Iris pigment epithelial cell (primary cell): ENCODE data around the gene MRPS10.
"Not testable (repeated sequence)": the region's sequence is repeated elsewhere in the genome, so short reads cannot be mapped to it uniquely, and the experiment has no call there.

Experiments
- DNase-seq: peaks from one replicate; pipeline ENCODE4 v3.0.0-alpha.2; 2011; ENCODE audit warnings: low read depth

MRPS10 gene

DNA sequence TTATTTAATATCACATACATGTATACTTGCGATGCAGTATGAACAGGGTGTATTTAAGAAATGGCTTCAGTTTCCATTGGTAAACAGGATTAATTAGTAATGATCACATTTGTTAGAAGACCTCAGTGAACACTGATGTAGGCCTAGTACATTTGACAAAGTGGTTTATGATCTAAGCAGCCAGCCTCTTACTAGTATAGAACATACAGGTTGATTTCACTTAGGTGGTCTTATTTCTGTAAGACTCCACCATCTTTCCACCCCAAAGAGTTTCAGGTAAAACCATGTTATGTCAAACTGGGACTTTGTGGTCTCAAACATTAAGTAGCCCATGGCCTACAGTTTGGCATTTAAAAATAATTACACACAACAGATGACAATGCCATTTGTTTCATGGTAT lies 20.2 kb upstream of the MRPS10 start:
- no peak for DNase-seq

DNA sequence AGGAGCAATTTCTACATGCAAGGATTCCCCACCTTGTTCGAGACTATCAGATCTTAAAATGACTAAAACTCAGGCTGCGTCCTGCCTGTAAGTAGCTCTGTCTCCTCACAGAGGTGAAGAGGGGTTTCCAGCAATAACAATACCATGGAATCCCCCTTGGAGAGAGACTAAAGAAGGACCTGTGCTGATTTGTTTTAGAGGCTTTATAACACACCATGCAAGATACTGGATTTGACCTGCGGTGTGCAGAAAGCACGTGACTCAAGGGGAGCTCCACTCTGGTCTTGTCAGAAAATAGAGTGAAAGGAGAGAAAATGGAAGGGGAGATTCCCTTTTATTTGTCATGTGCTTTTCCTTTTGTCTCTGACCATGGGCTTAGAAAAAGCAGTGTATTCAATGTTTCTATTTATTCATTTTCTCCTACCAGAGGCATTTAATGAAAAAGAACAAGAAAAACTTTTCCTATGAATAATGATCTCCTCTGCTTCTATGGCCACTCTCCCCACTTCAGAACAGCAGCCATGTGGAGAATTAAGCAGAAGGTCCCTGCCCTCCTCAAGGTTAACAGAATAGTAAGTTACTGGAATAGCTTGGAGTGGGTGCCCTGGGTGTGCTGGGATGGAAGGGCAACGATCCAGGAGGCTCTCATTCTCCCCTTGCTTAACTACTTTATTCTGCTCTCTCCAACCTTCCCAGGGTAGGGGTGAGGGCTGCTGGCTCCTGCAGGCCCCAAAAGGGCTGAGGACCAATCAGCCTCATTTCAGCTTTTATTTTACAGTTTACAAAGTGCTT lies 19.2 kb upstream of the MRPS10 start:
- DNase-seq: no peak

DNA sequence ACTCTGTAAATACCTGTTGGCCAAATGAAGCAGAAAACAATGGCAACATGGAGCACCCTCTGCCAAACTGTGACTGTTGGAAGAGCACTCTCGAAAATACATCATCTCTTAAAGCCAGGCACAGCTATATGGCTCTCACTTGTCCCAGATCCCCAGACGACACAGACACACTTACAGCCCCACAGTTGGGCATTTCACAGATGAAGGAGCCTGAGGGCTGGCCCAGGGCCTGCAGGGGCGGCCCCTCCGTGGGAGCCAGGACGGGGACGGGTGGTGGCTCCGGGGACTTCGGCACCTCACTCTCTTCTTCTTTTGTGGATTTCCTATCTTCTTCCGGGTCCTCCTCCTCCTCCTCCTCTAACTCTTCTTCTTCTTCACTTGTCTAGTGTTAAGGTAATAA lies 18.4 kb upstream of the MRPS10 start:
- no peak for DNase-seq

DNA sequence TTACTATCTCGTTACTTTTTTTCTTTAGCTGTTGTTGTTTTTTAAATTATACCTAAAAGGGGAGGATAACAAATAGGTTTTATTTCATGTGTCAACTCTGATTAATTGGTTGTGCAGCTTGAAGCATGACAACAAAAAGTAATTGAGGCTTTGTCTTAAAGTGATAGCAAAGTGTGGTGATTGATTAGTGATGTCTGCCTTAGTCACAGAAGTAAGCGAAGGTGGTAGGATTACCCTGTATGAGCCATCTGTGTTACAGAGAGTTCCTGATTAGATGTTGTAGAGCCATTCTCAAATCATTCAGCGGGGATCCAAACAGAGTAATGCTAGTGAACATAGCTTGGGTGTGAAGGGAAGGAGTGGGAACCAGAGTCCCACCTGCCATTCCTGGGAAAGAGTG lies 14.4 kb upstream of the MRPS10 start:
- no peak for DNase-seq

DNA sequence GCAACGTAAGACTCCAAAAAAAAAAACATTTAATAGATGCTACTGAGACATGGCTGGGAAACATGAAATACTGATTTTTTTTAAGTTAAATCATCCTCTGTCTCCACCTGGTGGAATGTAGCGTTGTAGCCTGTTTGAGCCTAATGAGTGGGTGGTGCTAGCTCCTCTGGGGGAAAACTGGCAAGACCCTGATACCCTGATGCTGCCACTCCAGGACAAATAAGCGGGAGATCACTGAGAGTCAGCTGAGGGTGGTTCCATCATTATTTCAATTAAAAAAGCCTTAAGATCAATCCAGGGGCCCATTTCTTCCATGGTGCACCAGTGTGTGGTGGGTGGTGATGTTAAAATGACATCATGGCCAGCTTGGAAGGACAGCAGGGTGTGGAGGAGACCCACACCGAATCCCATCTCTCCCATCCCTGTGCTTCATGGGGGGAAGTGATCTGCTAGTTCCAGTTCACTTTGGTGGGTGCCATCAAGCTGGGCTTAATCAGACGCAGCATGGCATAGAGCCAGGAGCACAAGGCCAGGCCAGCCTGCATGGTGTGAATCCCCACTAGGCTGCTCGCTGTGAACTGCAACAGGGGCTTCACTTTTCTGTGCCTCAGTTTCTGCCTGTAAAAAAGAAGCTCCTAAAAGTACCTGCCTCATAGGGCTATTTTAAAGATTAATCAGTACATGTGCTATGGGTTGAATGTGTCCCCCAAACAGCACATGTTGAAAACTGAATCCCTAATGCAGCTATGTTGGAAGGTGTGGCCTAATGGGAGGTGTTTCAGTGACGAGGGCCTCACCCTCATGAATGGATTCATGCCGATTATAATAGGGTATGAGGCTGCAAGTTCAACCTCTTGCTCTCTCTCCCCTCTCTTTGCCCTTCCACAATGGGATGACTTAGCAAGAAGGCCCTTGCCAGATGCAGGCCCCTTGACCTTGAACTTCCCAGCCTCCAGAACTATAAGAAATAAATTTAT lies 13.0 kb upstream of the MRPS10 start:
- DNase-seq: peak; percentile 22

DNA sequence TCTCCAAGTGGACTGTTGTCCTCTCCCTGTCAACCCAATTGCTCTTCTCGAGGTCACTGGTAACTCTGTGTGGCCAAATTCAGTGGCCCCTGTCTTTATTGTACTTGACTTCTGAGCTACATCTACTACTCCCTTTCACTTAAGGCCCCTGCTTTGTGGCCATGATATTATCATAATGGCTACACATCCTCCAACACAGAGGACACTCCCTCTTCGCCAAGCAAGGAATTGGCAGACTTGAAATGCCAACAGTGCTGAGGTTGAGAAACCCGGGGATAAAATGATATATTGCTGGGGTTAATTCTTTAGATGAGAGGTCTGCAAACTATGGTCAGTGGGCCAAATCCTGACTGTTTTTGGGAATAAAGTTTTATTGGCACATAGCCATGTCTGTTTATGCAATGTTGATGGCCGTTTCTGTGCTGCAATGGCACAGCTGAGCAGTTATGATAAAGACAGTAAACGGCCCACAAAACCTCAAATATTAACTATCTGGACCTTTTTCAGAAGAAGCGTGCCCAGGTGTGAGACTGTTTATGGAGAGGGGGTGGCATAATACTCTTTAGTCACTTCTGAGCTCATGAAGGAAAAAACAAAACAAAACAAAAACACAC lies 12.0 kb upstream of the MRPS10 start:
- no peak for DNase-seq

DNA sequence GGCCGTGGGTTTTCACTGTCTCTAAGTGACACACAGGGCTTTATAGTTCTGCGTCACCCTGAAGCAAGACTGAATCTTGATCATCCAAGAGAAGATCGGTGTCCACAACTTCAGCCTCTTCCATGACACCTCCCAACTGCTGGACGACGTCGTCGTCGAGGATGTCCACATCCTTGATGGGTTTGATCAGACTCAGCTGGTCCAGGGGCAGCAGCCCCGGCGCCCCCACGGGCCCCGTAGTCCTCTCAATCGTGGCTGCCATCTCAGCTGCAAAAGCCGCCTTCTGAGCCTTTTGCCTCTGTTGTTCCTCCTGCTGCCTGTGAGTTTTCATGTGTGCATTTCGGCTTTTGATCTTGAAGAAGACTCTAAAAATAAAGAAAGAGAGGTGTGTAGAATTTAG lies 10.6 kb upstream of the MRPS10 start:
- no peak for DNase-seq

DNA sequence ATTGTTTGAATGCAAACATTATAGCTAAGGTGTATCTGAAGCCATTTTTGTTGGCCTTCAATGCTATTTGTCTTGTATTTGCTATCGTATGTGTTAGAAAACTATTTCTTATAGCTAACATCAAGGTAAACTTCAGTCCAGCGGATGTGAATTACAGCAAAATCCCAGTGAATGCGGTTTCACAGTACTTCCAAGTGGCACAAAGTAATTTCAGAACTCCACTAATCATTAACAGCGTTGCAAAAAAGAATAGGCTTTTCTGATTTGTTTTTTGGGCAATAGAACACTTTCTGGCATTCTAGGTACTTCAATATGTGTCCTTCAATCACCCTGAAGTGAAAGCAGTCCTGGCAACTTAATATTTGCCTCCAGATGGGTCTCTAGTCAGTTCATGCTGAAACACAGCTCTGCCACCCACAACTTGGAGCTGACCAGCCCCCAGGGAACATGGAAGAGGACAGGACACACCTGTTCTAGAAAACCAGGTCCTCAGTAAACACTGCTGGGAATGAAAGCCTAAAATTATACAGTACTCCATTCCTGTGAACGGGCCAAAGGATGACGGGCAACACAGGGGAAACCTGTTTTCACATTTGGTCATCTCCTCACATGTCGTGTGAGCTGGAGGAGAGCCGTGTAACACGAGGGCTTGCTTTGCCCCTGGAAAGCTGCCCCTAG lies 9.7 kb upstream of the MRPS10 start:
- no peak for DNase-seq

DNA sequence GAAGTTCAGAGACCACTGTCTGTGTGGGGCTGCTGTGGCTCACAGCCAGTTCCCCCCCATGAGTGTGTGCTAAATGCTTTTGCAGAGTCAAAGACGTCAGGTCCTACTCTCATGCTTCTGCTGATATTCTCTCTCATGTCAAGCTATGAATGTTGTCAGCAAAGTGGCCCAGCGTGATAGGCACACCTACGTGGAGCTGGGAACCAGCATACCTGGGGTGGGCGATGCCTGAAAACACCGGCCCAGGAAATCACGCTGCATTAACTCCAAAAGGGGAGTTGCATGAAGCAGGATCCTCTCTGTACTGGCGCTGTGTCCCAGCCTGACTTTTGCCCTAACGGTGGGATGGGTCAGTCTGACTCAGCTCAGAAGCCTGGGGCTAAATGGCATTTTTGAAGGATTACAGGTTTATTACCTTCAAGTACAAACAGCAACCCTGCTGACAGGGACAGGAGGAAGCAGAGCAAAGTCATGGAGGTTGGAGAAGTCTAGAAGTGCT lies 9.0 kb upstream of the MRPS10 start:
- peak; percentile 40 for DNase-seq

DNA sequence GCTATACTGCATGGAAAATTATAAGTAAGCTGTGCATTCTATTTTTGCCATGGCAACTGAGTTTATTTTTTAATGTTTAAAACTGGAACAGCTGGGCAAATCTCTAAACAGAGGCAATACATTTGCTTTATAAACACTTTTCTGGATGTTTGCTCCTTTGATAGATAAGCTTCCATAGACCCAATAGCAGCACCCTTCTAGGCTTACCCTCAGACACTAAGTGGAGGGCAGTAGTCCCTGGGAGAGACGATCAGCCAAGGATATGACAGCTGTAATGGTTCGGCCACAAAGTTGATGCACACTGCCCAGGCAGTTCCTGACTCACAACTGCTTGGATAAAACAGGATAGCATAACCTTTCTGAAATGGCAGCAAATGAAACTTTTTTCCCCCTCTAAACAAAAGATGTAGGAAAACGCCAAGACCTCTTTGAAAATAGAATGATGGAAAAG lies 8.5 kb upstream of the MRPS10 start:
- DNase-seq: peak; percentile 58

DNA sequence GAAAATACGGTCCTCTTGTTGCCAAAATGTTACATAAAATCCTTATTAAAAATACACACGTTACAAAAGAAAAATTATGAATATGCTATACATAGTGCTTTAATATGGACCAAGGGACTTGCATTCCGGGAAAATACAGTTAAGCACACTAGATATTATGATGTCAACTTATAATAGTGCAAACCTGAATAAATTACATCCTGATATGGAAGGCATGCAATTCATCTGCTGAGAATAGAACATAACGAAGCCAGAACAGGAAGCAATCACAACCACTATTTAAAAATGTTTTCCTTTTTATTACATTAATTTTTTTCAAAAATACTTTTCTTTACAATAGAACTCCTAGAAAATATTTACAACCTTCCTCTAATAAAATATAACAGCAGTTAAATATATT lies 7.8 kb upstream of the MRPS10 start:
- no peak for DNase-seq

DNA sequence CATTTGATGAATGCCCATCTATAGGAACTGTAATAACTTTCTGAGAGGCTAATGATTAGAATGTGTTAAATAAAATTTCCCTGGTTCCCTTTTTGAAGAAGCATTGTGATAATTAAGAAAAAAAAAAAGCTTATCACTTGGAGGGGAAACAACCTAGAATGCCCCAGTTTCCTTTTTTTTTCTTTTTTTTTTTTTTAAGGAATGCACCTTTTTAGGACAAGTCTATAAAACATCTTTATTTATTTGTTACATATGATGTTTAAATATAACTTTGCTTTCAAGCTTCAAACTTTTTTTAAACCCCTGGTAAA lies 7.3 kb upstream of the MRPS10 start:
- DNase-seq: no peak

DNA sequence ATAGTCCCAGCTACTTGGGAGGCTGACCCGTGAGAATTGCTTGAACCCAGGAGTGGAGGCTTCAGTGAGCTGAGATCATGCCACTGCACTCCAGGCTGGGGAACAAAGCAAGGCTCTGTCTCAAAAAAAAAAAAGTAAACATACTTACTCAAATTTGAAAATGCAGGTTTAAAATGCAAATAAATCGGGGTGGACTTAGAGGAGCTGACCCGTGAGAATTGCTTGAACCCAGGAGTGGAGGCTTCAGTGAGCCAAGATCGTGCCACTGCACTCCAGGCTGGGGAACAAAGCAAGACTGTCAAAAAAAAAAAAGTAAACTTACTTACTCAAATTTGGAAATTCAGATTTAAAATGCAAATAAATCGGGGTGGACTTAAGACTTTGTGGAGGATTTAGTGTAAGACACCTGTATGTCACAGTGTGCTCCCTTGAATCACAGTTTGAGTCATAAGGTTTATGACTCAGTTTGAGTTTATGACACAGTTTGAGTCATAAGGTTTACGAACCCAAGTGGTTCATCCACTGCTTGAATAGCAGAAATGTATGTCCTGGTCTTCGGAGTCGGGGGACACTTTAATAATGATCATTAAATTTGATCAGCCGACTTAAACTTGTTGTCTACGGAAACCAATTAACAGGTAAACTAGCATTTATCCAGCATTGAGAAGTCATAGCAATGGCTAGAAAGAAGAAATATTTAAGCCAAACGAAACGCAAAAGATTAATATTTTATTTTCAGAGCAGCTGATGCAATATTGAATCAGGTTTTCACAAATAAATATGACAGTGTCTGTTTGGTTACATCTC lies 6.8 kb upstream of the MRPS10 start:
- DNase-seq: peak; percentile 90

DNA sequence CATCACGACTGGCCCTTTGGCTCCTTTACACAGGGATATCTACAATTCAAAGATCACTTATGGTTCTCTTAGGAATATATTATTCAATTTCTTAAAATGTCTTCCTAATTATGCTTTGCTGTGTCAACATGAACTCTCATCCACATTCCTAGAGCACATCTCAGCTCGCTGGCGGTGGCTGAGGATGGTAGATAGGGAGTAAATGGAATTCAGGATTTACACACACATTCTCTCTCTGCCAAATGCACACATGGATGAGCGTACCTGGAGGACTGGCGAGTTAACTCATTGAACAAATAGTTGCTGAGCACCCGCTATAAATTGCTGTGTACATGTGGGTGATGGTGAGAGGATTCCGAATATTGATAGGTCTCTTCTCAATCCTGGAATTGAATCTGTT lies 4.8 kb upstream of the MRPS10 start:
- no peak for DNase-seq

DNA sequence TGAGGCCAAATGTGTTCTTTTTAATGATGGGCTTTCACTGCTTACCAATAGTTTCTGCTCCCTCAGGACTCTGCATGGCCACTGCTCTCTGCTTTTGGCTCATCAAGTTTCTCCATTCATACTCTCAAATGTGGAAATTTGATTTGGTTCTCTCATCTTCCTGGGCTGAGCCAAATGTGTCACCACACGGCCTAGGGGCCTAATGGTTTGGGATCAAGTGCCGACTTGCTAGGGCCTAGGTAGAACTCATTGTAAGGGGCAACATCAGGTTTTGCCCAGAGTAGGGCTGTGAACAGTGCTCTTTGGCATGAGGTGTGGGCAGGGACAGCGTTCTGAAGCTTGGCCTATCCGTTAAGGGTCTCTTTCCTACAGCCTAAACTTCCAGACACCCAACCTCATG lies 3.9 kb upstream of the MRPS10 start:
- DNase-seq: no peak

DNA sequence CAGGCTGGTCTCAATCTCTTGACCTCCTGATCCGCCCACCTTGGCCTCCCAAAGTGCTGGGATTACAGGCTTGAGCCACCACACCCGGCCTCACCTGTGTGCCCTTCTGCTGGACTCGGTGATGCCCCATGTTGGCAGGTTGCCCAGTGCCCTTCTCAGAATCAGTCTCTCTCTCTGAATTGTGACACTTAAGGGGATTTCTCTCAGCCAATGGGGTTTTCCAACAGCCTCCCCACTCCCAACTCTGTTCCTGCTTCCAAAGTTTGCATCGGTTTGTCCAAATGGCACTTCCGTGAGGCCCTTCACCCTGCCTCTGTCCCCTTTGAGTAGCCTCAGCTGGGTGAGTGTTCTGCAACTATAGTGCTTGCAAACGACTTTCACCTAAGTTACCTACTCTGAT lies 3.1 kb upstream of the MRPS10 start:
- DNase-seq: no peak

DNA sequence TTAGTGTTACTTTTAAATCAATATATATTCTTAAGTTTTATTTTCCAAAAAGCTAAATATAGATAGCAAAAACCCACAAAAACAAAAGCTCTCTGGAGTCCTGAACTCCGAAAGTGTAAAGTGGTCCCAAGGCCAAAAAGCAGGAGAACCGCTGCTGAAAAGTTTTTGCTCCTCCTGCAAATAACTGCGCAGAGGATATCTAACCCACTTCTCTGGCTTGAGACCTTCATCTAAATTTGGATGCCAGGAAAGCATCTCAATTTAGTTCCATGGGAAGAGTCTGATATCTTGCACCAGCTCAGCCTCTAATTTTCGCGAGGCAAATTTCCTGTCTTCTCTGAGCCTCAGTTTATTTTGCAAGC lies 523 bp downstream of the MRPS10 start:
- DNase-seq: no peak

DNA sequence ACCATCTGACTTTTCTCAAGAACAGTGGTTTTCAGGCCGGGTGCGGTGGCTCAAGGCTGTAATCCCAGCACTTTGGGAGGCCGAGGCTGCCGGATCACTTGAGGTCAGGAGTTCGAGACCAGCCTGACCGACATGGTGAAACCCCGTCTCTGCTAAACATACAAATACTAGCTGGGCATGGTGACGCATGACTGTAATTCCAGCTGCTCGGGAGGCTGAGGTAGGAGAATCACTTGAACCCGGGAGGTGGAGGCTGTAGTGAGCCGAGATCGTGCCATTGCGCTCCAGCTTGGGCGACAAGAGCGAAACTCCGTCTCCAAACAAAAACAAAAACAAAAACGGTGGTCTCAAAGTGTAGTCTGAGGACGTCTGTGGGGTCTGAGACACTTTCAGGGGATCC lies 1.2 kb downstream of the MRPS10 start:
- not testable (repeated sequence) for DNase-seq

DNA sequence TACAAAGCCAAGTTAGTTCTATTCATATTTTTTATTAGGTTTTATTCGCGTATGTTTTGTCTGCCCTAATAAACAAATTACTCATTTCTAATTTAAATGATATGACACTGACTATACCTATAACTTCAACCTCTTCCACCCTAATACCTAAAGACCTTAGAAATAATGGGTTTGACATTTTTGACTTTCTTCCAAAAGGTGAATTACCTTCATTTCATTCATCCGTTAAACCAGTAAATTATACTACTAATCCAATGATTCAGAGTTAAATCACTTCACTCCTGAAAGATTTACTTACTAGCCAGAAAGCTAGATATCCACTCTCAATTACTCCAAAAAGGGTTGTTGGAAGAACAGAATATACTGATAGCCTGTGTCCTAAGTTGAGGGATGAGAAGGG lies 5.2 kb downstream of the MRPS10 start:
- DNase-seq: no peak

DNA sequence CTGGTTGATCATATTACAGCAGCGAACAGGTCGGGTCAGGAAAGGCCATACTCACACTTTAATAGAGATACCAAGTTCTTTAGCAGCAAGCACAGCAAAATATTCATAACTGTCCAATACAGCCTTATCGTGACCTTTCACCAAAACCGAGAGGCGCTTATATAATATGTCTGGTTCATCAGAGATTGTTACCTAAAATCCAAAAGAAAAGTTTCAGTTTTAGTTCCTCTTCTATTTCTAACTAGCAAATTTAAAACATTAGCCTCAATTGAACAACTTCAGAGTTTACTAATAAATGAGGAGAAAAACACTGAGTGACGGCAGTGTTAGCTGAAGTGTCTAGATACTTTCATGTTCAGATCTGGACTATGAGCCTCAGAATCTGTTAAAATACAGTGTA lies 5.9 kb downstream of the MRPS10 start:
- no peak for DNase-seq

DNA sequence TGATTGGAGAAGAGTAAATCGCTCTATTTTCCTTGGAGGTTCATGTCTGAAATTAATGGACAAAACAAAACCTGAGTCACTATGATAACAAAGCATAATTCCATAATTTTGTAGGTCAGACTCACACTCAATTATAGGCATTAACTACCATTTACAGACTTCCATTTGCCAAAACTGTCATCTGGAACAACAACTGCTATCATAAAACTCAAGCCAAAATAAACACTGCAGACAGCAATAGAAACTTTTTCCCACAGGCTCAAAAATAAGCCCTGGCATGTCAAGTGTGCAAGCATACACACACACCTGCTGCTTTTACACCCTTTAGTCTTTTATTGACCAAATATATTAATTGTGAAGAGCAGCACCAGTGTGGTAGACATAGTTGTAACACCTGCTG lies 7.1 kb downstream of the MRPS10 start:
- DNase-seq: no peak
